Stimulated activated CD4-positive, alpha-beta T cell treated with anti-CD3 and anti-CD28 coated beads, TNF-alpha, amount 100 ng/mL, for 4 hours (primary cell): ENCODE measurements around the gene TMEM31.
"Not testable (repeated sequence)": the region's sequence is repeated elsewhere in the genome, so short reads cannot be mapped to it uniquely, and the experiment has no call there.

Source experiments
- DNase-seq, 3 experiments: peaks; one replicate each; pipeline ENCODE4 v3.0.0-alpha.2; 2020; ENCODE audit warnings: low read depth in 3 of 3

The TMEM31 gene

GRCh38 chrX:103726477-103726876, 15.8 kb downstream of the TMEM31 start:
- no peak for DNase-seq

- no peak for DNase-seq
Measured at GRCh38 chrX:103727115-103727514, 16.4 kb downstream of the TMEM31 start.

GRCh38 chrX:103729015-103729414, 18.3 kb downstream of the TMEM31 start:
- no peak for DNase-seq

GRCh38 chrX:103730147-103730795, 19.6 kb downstream of the TMEM31 start:
- DNase-seq: no peak

GRCh38 chrX:103730796-103731493, 20.2 kb downstream of the TMEM31 start:
- DNase-seq: no peak

- no peak for DNase-seq
Measured at GRCh38 chrX:103733017-103733416, 22.3 kb downstream of the TMEM31 start.

GRCh38 chrX:103734125-103734760, 23.5 kb downstream of the TMEM31 start:
- no peak for DNase-seq

- DNase-seq: no peak
Measured at GRCh38 chrX:103737696-103738095, 27.0 kb downstream of the TMEM31 start.

- DNase-seq: no peak
Measured at GRCh38 chrX:103739421-103739820, 28.7 kb downstream of the TMEM31 start.

- no peak for DNase-seq
Measured at GRCh38 chrX:103741879-103742278, 31.2 kb downstream of the TMEM31 start.

GRCh38 chrX:103742339-103742738, 31.6 kb downstream of the TMEM31 start:
- no peak for DNase-seq

GRCh38 chrX:103747163-103747562, 36.5 kb downstream of the TMEM31 start:
- no peak for DNase-seq

GRCh38 chrX:103754401-103754800, 43.7 kb downstream of the TMEM31 start:
- no peak for DNase-seq

- no peak for DNase-seq
Measured at GRCh38 chrX:103756736-103757135, 46.0 kb downstream of the TMEM31 start.

- no peak for DNase-seq
Measured at GRCh38 chrX:103758555-103758954, 47.8 kb downstream of the TMEM31 start.

GRCh38 chrX:103763541-103763940, 52.8 kb downstream of the TMEM31 start:
- DNase-seq: not testable (repeated sequence)
